A204.1 (cell line): ENCODE results near the gene KLHL29.

Experiments used
- FAIRE-seq: peaks from 2 replicates; lab custom pipeline; 2012; peaks lifted over from hg19 to GRCh38; lab: Jason Lieb, UNC

The KLHL29 gene

GRCh38 chr2:23452372-23452771 lies 67.4 kb downstream of the KLHL29 start:
- FAIRE-seq = no peak

- FAIRE-seq = no peak
Measured at GRCh38 chr2:23452853-23453420, 68.0 kb downstream of the KLHL29 start.

- FAIRE-seq = no peak
Measured at GRCh38 chr2:23453432-23453831, 68.5 kb downstream of the KLHL29 start.

GRCh38 chr2:23453836-23454460 lies 69.0 kb downstream of the KLHL29 start:
- no peak for FAIRE-seq

GRCh38 chr2:23454501-23455120 lies 69.6 kb downstream of the KLHL29 start:
- FAIRE-seq = no peak

- no peak for FAIRE-seq
Measured at GRCh38 chr2:23456396-23456795, 71.4 kb downstream of the KLHL29 start.

- no peak for FAIRE-seq
Measured at GRCh38 chr2:23456881-23457760, 72.1 kb downstream of the KLHL29 start.

GRCh38 chr2:23457990-23458682 lies 73.2 kb downstream of the KLHL29 start:
- FAIRE-seq = no peak

GRCh38 chr2:23459032-23459431 lies 74.1 kb downstream of the KLHL29 start:
- no peak for FAIRE-seq

- no peak for FAIRE-seq
Measured at GRCh38 chr2:23460228-23460627, 75.2 kb downstream of the KLHL29 start.

GRCh38 chr2:23460993-23461392 lies 76.0 kb downstream of the KLHL29 start:
- FAIRE-seq = no peak

GRCh38 chr2:23464156-23464555 lies 79.2 kb downstream of the KLHL29 start:
- FAIRE-seq = no peak

- FAIRE-seq = no peak
Measured at GRCh38 chr2:23464905-23465537, 80.0 kb downstream of the KLHL29 start.

- no peak for FAIRE-seq
Measured at GRCh38 chr2:23465936-23466335, 81.0 kb downstream of the KLHL29 start.

GRCh38 chr2:23467618-23468017 lies 82.6 kb downstream of the KLHL29 start:
- no peak for FAIRE-seq

- FAIRE-seq = no peak
Measured at GRCh38 chr2:23468474-23469141, 83.6 kb downstream of the KLHL29 start.

GRCh38 chr2:23469142-23469540 lies 84.2 kb downstream of the KLHL29 start:
- no peak for FAIRE-seq

- no peak for FAIRE-seq
Measured at GRCh38 chr2:23475036-23475435, 90.1 kb downstream of the KLHL29 start.

- FAIRE-seq = no peak
Measured at GRCh38 chr2:23475473-23475872, 90.5 kb downstream of the KLHL29 start.

GRCh38 chr2:23476786-23477185 lies 91.8 kb downstream of the KLHL29 start:
- no peak for FAIRE-seq

GRCh38 chr2:23477392-23477791 lies 92.4 kb downstream of the KLHL29 start:
- no peak for FAIRE-seq
